IMR-90 (cell line): ENCODE results near the gene P4HA1. TPM values are rescaled to one million over a fixed set of nuclear protein-coding genes. Genes with fewer than 3 reads are reported as not detected.

ENCODE experiments used
- ATAC-seq: fragments of 200-7000 bp; cut with Tn5 transposase; 2 replicates; pipeline ENCODE4 v1.9.1; 2020; ENCODE audit warnings: low read depth, mild to moderate bottlenecking, moderate library complexity
- BruUV-seq: library from RNA; stranded (reverse); fragments of 400-500 nt; replicated peaks from 2 replicates; lab custom pipeline; 2021; lab: Mats Ljungman, UMichigan
- CTCF ChIA-PET: fragments of 300-600 bp; formaldehyde crosslinking; extraction: SDS; loops from one replicate; lab custom pipeline; 2021; ENCODE audit warnings: antibody characterized with exemption; lab: Yijun Ruan, JAX
- POLR2A ChIA-PET: fragments of 300-600 bp; sonication (Branson Sonifier 250); formaldehyde crosslinking; loops from one replicate; lab custom pipeline; 2022; ENCODE audit warnings: antibody characterized with exemption; ENCODE audit not compliant: unreplicated experiment; lab: Charles Lee
- DNase-seq: peaks from one replicate; pipeline ENCODE4 v3.0.0; 2013
- H2AFZ ChIP-seq: replicated peaks from 2 replicates; pipeline ENCODE3; 2013; ENCODE audit warnings: low read length, mild to moderate bottlenecking; ENCODE audit not compliant: poor library complexity
- H2AK5ac ChIP-seq: 2 replicates; pipeline ENCODE4 v1.6.1; 2013; ENCODE audit warnings: low read depth, low read length, inconsistent platforms
- H2AK9ac ChIP-seq: replicated peaks from 2 replicates; pipeline ENCODE3; 2013; ENCODE audit warnings: mild to moderate bottlenecking, low read depth, low read length, moderate library complexity; ENCODE audit not compliant: poor library complexity
- H2BK120ac ChIP-seq: 2 replicates; pipeline ENCODE4 v1.6.1; 2013; ENCODE audit warnings: low read depth, low read length, inconsistent platforms
- H2BK15ac ChIP-seq: 3 replicates; pipeline ENCODE4 v1.6.1; 2013; ENCODE audit warnings: low read depth, low read length, inconsistent platforms
- H2BK20ac ChIP-seq: 2 replicates; pipeline ENCODE4 v1.6.1; 2013; ENCODE audit warnings: low read depth, mild to moderate bottlenecking, inconsistent platforms, low read length, moderate library complexity
- H2BK5ac ChIP-seq: 2 replicates; pipeline ENCODE4 v1.6.1; 2013; ENCODE audit warnings: mild to moderate bottlenecking, low read depth, low read length, inconsistent platforms; ENCODE audit not compliant: poor library complexity, severe bottlenecking
- H3K14ac ChIP-seq: replicated peaks from 2 replicates; pipeline ENCODE4 v1.6.1; 2013; ENCODE audit warnings: low read depth, low read length, inconsistent platforms
- H3K18ac ChIP-seq: 2 replicates; pipeline ENCODE4 v1.6.1; 2013; ENCODE audit warnings: low read depth, low read length, control low read depth
- H3K23ac ChIP-seq: 2 replicates; pipeline ENCODE4 v1.6.1; 2013; ENCODE audit warnings: low read depth, low read length, inconsistent platforms
- H3K27ac ChIP-seq: 2 replicates; pipeline ENCODE4 v1.5.1; 2013; ENCODE audit warnings: mild to moderate bottlenecking, control low read depth, low read length; ENCODE audit not compliant: insufficient read depth
- H3K27me3 ChIP-seq: 2 replicates; pipeline ENCODE4 v1.6.1; 2013; ENCODE audit warnings: low read length; ENCODE audit not compliant: control insufficient read depth, insufficient read depth
- H3K36me3 ChIP-seq: 2 replicates; pipeline ENCODE4 v1.6.1; 2013; ENCODE audit warnings: low read length, mixed read lengths; ENCODE audit not compliant: control insufficient read depth, insufficient read depth
- H3K4ac ChIP-seq: 2 replicates; pipeline ENCODE4 v1.6.1; 2013; ENCODE audit warnings: low read depth, low read length, inconsistent platforms
- H3K4me1 ChIP-seq: 2 replicates; pipeline ENCODE4 v1.6.1; 2013; ENCODE audit warnings: low read length, mixed read lengths; ENCODE audit not compliant: control insufficient read depth, insufficient read depth
- H3K4me2 ChIP-seq: 2 replicates; pipeline ENCODE4 v1.6.1; 2013; ENCODE audit warnings: low read depth, mild to moderate bottlenecking, control low read depth, low read length, moderate library complexity
- H3K4me3 ChIP-seq: 2 replicates; pipeline ENCODE4 v1.5.1; 2013; ENCODE audit warnings: low read depth, mild to moderate bottlenecking, control low read depth, low read length, moderate library complexity; ENCODE audit not compliant: insufficient read depth
- H3K56ac ChIP-seq: 2 replicates; pipeline ENCODE4 v1.6.1; 2013; ENCODE audit warnings: low read length, inconsistent platforms; ENCODE audit not compliant: insufficient read depth; ENCODE audit errors: extremely low read depth
- H3K79me1 ChIP-seq, 2 experiments: 2 replicates each; pipeline ENCODE4 v1.6.1; 2013; ENCODE audit warnings: low read length in 2 of 2, inconsistent platforms in 1 of 2, low read depth in 1 of 2
- H3K9ac ChIP-seq: 2 replicates; pipeline ENCODE4 v1.6.1; 2013; ENCODE audit warnings: low read depth, low read length, control low read depth
- H3K9me1 ChIP-seq: 2 replicates; pipeline ENCODE4 v1.6.1; 2013; ENCODE audit warnings: low read length, inconsistent platforms; ENCODE audit not compliant: insufficient read depth
- H3K9me3 ChIP-seq: 2 replicates; pipeline ENCODE4 v1.6.1; 2013; ENCODE audit warnings: low read length; ENCODE audit not compliant: control insufficient read depth, insufficient read depth
- H4K20me1 ChIP-seq: 2 replicates; pipeline ENCODE4 v1.6.1; 2013; ENCODE audit warnings: low read length, inconsistent platforms; ENCODE audit not compliant: insufficient read depth
- H4K5ac ChIP-seq: 2 replicates; pipeline ENCODE4 v1.6.1; 2013; ENCODE audit warnings: mild to moderate bottlenecking, low read depth, low read length, control low read depth
- H4K8ac ChIP-seq, 2 experiments: 2 replicates each; pipeline ENCODE4 v1.6.1; 2013; ENCODE audit warnings: low read depth in 2 of 2, low read length in 2 of 2, control low read depth in 1 of 2, inconsistent platforms in 1 of 2
- H4K91ac ChIP-seq: 2 replicates; pipeline ENCODE4 v1.6.1; 2013; ENCODE audit warnings: low read depth, low read length, inconsistent platforms; ENCODE audit not compliant: insufficient read depth
- BHLHE40 ChIP-seq: fragments of 150-350 bp; IDR thresholded peaks from 2 replicates; pipeline ENCODE4 v1.6.1; 2016; ENCODE audit warnings: mild to moderate bottlenecking, low read depth, low read length
- CEBPB ChIP-seq: IDR thresholded peaks from 2 replicates; pipeline ENCODE4 v1.6.1; 2012; ENCODE audit warnings: low read depth, low read length, improper control_type of control experiment
- CHD1 ChIP-seq: IDR thresholded peaks from 2 replicates; pipeline ENCODE4 v1.6.1; 2012; ENCODE audit warnings: low read depth, low read length, improper control_type of control experiment
- CTCF ChIP-seq: conservative IDR thresholded peaks from 2 replicates; pipeline ENCODE4 v1.5.1; 2012; ENCODE audit warnings: mild to moderate bottlenecking, low read depth, low read length, improper control_type of control experiment
- FOS ChIP-seq: fragments of 150-350 bp; IDR thresholded peaks from 2 replicates; pipeline ENCODE4 v1.6.1; 2016; ENCODE audit warnings: low read depth, low read length
- MAFK ChIP-seq: IDR thresholded peaks from 2 replicates; pipeline ENCODE4 v1.6.1; 2012; ENCODE audit warnings: low read depth, low read length, improper control_type of control experiment
- MAZ ChIP-seq: IDR thresholded peaks from 2 replicates; pipeline ENCODE4 v1.6.1; 2012; ENCODE audit warnings: low read depth, mild to moderate bottlenecking, low read length, improper control_type of control experiment, moderate library complexity, borderline replicate concordance
- MXI1 ChIP-seq: IDR thresholded peaks from 2 replicates; pipeline ENCODE4 v1.6.1; 2012; ENCODE audit warnings: low read depth, mild to moderate bottlenecking, low read length, moderate library complexity, borderline replicate concordance
- NFE2L2 ChIP-seq: fragments of 150-350 bp; IDR thresholded peaks from 2 replicates; pipeline ENCODE4 v1.6.1; 2016; ENCODE audit warnings: low read depth, mild to moderate bottlenecking, low read length
- POLR2A ChIP-seq: IDR thresholded peaks from 2 replicates; pipeline ENCODE4 v1.6.1; 2012; ENCODE audit warnings: mild to moderate bottlenecking, low read depth, low read length
- RAD21 ChIP-seq: IDR thresholded peaks from 2 replicates; pipeline ENCODE4 v1.6.1; 2012; ENCODE audit warnings: low read length, improper control_type of control experiment
- RCOR1 ChIP-seq: IDR thresholded peaks from 2 replicates; pipeline ENCODE4 v1.6.1; 2012; ENCODE audit warnings: mild to moderate bottlenecking, low read length, improper control_type of control experiment; ENCODE audit not compliant: insufficient replicate concordance
- RFX5 ChIP-seq: IDR thresholded peaks from 2 replicates; pipeline ENCODE4 v1.8.0; 2012; ENCODE audit warnings: low read depth, mild to moderate bottlenecking, low read length, moderate library complexity
- SMC3 ChIP-seq: fragments of 150-350 bp; IDR thresholded peaks from 2 replicates; pipeline ENCODE4 v1.6.1; 2016; ENCODE audit warnings: low read depth, mild to moderate bottlenecking, antibody characterized with exemption, low read length, moderate library complexity
- WGBS, 2 experiments: methylation state at CpG; one replicate each; pipeline versions ENCODE4 v1.1.5 to v1.1.7; 2013; ENCODE audit warnings: missing lambda C conversion rate in 2 of 2; ENCODE audit not compliant: insufficient read length in 1 of 2; ENCODE audit errors: extremely low coverage in 2 of 2; 5-methylcytosine and 5-hydroxymethylcytosine counted together
- dilution Hi-C: fragments of 300-500 bp; cut with HindIII; formaldehyde crosslinking; loops from one replicate; pipeline ENCODE4 v1.14.3; 2018; ENCODE audit warnings: low sequenced_read_pairs; ENCODE audit not compliant: unreplicated experiment
- in situ Hi-C: fragments of 300-500 bp; cut with MboI; formaldehyde crosslinking; loops from 3 replicates; pipeline ENCODE4 v1.14.3; 2019; ENCODE audit warnings: low sequenced_read_pairs, inconsistent platforms, mixed read lengths
- intact Hi-C: fragments of 100-400 bp; cut with micrococcal nuclease; formaldehyde crosslinking; loops from 2 replicates; pipeline ENCODE4 v1.10.0; 2022
- polyA plus RNA-seq, 3 experiments: library from polyadenylated mRNA; depleted of rRNA; stranded (reverse); fragments of >200 nt; gene quantifications; 2 replicates each; pipeline ENCODE4 v1.2.3, GENCODE V29; 2012; ENCODE audit warnings: low replicate concordance in 1 of 3
- total RNA-seq: library from RNA; depleted of rRNA; stranded (reverse); fragments of >200 nt; gene quantifications from 2 replicates; pipeline ENCODE4 v1.2.3, GENCODE V29; 2012
- TF ChIP-seq, protein P1 (sequence below): fragments of 150-350 bp; IDR thresholded peaks from 2 replicates; pipeline ENCODE4 v1.6.1; 2016; ENCODE audit warnings: low read depth, mild to moderate bottlenecking, low read length, moderate library complexity, borderline replicate concordance
- TF ChIP-seq, protein P2 (sequence below): fragments of 150-350 bp; IDR thresholded peaks from 2 replicates; pipeline ENCODE4 v1.6.1; 2017; ENCODE audit warnings: mild to moderate bottlenecking, antibody characterized with exemption, low read length, low read depth

Gene P4HA1
- total and polyA plus RNA-seq, 2 of the 4 experiments (the other 2 are of a cell fraction): 178 to 241 TPM

- no peak overlapping the region for H4K5ac ChIP-seq
- H3K79me1 ChIP-seq: peaks cover 23 to 37% of the 10 kb centered on the region in 2 experiments
- no peak overlapping the region for H3K14ac ChIP-seq
- no peaks in the 10 kb centered on the region for H3K9me3 ChIP-seq
- no peak overlapping the region for H4K8ac ChIP-seq
- H2BK120ac ChIP-seq: no peak overlapping the region
- no peak overlapping the region for H3K4me3 ChIP-seq
- no peak overlapping the region for H3K4me2 ChIP-seq
- no peak overlapping the region for H2BK20ac ChIP-seq
- H3K4me1 ChIP-seq: peaks cover 10% of the 10 kb centered on the region
- peaks cover 39% of the 10 kb centered on the region for H3K36me3 ChIP-seq
- dilution Hi-C loops (no loop called here), in situ Hi-C loops (no loop called here), intact Hi-C loops (no loop called here)
- no peak for DNase-seq
- H2BK5ac ChIP-seq: no peak overlapping the region
- H3K27me3 ChIP-seq: no peaks in the 10 kb centered on the region
- ChIA-PET POLR2A (no interaction called here), CTCF (no interaction called here)
- no TSS peak for BruUV-seq
- H3K9ac ChIP-seq: no peak overlapping the region
- no peak for ATAC-seq
- 60% methylated on average over 1 of the region's 2 CpGs; no CpG with 5 or more reads in 1 of the 2 experiments for WGBS, 2 experiments
- TF ChIP-seq CHD1 (no peak), RFX5 (no peak), MAFK (no peak), MXI1 (no peak), POLR2A (no peak), RCOR1 (no peak), CEBPB (no peak), CTCF (no peak), RAD21 (no peak), SMC3 (no peak), NFE2L2 (no peak), FOS (no peak), MAZ (no peak), BHLHE40 (no peak)
- TF ChIP-seq, protein P1, sequence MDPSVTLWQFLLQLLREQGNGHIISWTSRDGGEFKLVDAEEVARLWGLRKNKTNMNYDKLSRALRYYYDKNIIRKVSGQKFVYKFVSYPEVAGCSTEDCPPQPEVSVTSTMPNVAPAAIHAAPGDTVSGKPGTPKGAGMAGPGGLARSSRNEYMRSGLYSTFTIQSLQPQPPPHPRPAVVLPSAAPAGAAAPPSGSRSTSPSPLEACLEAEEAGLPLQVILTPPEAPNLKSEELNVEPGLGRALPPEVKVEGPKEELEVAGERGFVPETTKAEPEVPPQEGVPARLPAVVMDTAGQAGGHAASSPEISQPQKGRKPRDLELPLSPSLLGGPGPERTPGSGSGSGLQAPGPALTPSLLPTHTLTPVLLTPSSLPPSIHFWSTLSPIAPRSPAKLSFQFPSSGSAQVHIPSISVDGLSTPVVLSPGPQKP: no peak
- TF ChIP-seq, protein P2, sequence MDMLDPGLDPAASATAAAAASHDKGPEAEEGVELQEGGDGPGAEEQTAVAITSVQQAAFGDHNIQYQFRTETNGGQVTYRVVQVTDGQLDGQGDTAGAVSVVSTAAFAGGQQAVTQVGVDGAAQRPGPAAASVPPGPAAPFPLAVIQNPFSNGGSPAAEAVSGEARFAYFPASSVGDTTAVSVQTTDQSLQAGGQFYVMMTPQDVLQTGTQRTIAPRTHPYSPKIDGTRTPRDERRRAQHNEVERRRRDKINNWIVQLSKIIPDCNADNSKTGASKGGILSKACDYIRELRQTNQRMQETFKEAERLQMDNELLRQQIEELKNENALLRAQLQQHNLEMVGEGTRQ: no peak
- no peak overlapping the region for H2AFZ ChIP-seq
- H2AK5ac ChIP-seq: no peak overlapping the region
- H4K91ac ChIP-seq: no peak overlapping the region
- peaks cover 16% of the 10 kb centered on the region for H3K9me1 ChIP-seq
- H3K4ac ChIP-seq: no peak overlapping the region
- H3K56ac ChIP-seq: no peak overlapping the region
- H3K18ac ChIP-seq: no peak overlapping the region
- no peak overlapping the region for H2BK15ac ChIP-seq
- no peak overlapping the region for H2AK9ac ChIP-seq
- peaks cover 18% of the 10 kb centered on the region for H4K20me1 ChIP-seq
- no peak overlapping the region for H3K23ac ChIP-seq
- H3K27ac ChIP-seq: no peak overlapping the region
Observed at GRCh38 chr10:73015779-73016178, 80.9 kb downstream of the P4HA1 start.
